GM18951 (cell line): Measurements from ENCODE around the gene CNBD2.
"Not testable (repeated sequence)": the region's sequence is repeated elsewhere in the genome, so short reads cannot be mapped to it uniquely, and the experiment has no call there.

Source experiments
- POLR2A ChIP-seq: IDR thresholded peaks from 4 replicates; pipeline ENCODE4 v1.6.1; 2011; ENCODE audit warnings: mild to moderate bottlenecking; ENCODE audit not compliant: insufficient read length, insufficient read depth; ENCODE audit errors: extremely low read depth
- in situ Hi-C: fragments of 300-500 bp; cut with MboI; formaldehyde crosslinking; loops from one replicate; pipeline ENCODE4 v1.12.0; 2022; ENCODE audit warnings: low sequenced_read_pairs, mixed read lengths, inconsistent platforms; ENCODE audit not compliant: unreplicated experiment

Gene CNBD2

GRCh38 chr20:36017048-36017951, 48.9 kb downstream of the CNBD2 start:
- in situ Hi-C loops: no loop called here
- TF ChIP-seq POLR2A: no peak

DNA sequence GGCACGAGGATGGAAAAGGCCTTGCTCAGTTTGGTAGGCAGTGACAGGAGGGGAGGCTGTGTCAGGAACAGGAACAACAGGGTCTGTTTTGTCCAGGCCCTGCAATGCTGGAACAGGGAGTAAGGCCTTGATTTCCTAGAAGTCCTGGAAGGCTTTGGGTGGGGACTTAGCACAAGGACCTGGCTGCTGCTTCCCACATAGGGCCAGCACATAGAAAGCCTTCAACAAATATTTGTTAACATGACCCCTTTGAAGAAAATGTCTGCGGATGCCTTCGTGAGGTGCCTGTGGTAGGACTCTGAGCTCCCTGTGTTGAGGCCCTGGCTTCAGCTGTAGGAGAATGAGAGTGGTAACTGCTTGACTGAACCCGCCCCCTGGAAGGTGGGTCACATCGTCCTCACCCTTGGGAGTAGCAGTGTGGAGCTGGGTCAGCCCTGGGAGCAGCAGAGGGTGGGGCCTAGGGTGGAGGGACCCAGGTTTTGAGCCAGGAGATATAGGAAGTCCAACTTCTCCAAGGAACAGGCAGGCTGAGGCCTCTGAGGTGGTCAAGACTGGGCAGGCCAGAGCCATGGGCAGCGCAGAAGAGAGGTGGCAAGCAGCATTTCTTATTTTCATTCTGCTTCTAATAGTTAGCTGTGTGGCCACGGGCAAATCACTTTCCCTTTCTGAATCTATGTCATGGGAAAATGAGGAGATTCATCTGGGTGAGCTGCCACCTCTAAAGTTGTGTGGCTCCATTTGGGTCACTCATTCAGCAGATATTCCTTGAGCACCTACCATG, 50.0 kb downstream of the CNBD2 start:
- no peak for TF ChIP-seq POLR2A

GRCh38 chr20:36026131-36026530, 57.7 kb downstream of the CNBD2 start:
- in situ Hi-C loops: not testable (repeated sequence)

More for the DNA sequence above, 50.0 kb downstream of the CNBD2 start:
- in situ Hi-C loops: no loop called here

DNA sequence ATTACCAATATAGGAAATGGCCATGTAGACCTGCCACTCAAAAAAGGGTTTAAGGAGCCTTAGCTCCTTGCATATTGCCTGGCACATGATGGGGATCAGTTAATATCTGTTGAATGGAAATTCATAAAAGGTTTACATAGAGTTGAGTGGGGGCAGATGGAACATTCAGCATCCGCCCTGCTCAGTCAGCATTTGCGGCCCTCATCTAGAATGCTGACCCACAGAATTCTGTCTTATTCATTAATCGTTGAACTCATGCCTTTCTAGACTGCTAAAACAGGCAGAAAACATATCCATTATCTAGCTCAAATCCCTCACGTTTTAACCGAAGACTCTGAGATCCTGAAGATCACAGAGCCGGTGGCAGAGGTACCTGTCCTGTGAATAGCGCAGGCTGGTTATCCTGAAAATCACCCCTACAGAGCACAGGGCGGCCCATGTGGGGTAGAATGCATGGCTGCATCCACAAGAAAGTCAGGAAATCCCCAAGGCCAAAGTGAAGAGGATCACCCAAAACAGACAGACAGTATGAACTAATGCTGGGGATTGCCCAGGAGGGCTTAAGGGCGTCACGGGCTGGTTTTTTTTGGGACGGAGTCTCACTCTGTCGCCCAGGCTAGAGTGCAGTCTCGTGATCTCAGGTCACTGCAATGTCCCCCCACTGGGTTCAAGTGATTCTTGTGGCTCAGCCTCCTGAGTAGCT, 59.9 kb downstream of the CNBD2 start:
- in situ Hi-C loops: no loop called here
- TF ChIP-seq POLR2A: no peak

- no peak for TF ChIP-seq POLR2A
- in situ Hi-C loops: no loop called here
These were observed 61.8 kb downstream of the CNBD2 start for GRCh38 chr20:36030149-36030548.

GRCh38 chr20:36031806-36032205, 63.4 kb downstream of the CNBD2 start:
- in situ Hi-C loops: no loop called here
- no peak for TF ChIP-seq POLR2A

GRCh38 chr20:36034875-36035274, 66.5 kb downstream of the CNBD2 start:
- in situ Hi-C loops: no loop called here
- TF ChIP-seq POLR2A: no peak

DNA sequence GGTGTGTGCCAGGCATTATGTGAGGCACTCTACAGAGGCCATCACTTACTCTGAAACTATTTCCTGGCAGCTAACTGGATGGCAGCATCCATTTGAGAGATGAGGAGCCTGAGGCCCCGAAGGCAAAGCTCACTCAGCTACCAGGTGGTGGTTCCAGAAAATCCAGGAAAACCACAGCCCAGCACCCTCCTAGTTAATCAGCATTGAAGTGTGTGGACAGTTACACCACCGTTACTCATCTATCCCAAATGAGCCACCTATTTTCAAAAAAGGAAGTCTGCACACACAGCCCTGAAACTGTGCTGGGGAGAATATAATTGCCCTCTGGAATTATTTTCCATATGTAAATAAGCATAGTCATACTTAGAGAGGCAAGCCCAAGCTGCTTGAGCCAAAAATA, 67.4 kb downstream of the CNBD2 start:
- no peak for TF ChIP-seq POLR2A
- in situ Hi-C loops: no loop called here

GRCh38 chr20:36036688-36037087, 68.3 kb downstream of the CNBD2 start:
- in situ Hi-C loops: no loop called here
- no peak for TF ChIP-seq POLR2A

GRCh38 chr20:36040571-36040970, 72.2 kb downstream of the CNBD2 start:
- TF ChIP-seq POLR2A: no peak
- in situ Hi-C loops: no loop called here

DNA sequence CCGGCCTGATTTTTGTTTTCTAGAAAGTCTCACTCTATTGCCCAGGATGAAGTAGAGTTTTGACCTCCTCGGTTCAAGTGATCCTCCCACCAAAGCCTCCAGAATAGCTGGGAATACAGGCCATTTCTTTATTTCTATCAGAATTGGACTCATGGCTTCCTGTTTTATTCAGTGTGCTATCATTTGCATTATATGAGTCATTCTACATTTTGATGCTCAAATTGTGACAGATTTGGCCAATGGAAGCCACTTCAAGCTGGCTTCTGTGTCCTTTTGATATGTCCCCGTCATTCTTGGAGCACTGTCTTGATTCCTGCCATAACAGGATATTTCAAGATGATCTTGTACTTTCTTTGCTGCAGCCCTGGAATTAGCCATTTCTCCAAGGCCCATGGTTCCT, 75.1 kb downstream of the CNBD2 start:
- in situ Hi-C loops: no loop called here

GRCh38 chr20:36043892-36044515, 75.6 kb downstream of the CNBD2 start:
- in situ Hi-C loops: no loop called here
- TF ChIP-seq POLR2A: no peak

More for the DNA sequence above, 75.1 kb downstream of the CNBD2 start:
- no peak for TF ChIP-seq POLR2A

DNA sequence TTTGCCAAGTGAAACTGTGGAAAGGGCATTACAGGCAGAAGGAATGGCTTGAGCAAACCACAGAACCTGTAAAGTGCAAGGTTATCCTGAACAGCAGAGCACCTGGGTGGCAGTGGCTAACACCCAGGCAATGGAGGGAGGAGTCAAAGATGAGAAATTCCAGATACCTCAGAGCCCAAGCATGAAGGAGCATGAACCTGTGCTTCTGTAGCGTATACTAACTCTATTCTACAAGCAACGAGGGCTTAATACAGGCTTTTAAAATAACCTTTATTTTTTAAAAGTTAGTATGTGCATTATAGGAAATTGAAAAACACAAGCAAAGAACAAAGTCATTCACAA, 77.0 kb downstream of the CNBD2 start:
- in situ Hi-C loops: no loop called here
- no peak for TF ChIP-seq POLR2A

GRCh38 chr20:36046073-36046798, 77.8 kb downstream of the CNBD2 start:
- in situ Hi-C loops: not testable (repeated sequence)

- in situ Hi-C loops: not testable (repeated sequence)
These were observed 81.0 kb downstream of the CNBD2 start for GRCh38 chr20:36049408-36049807.
